Nasal cavity respiratory epithelium epithelial cell of viscerocranial mucosa (primary cell): ENCODE measurements around the gene EPHA6. TPM values are rescaled to one million over a fixed set of nuclear protein-coding genes. Genes with fewer than 3 reads are reported as not detected.

Experiments
- total RNA-seq: library from RNA; depleted of rRNA; stranded (reverse); fragments of >200 nt; gene quantifications from 2 replicates; pipeline ENCODE4 v1.2.3, GENCODE V29; 2014

The EPHA6 gene
- total RNA-seq = 0.34 and 0.36 TPM in 2 replicates

DNA sequence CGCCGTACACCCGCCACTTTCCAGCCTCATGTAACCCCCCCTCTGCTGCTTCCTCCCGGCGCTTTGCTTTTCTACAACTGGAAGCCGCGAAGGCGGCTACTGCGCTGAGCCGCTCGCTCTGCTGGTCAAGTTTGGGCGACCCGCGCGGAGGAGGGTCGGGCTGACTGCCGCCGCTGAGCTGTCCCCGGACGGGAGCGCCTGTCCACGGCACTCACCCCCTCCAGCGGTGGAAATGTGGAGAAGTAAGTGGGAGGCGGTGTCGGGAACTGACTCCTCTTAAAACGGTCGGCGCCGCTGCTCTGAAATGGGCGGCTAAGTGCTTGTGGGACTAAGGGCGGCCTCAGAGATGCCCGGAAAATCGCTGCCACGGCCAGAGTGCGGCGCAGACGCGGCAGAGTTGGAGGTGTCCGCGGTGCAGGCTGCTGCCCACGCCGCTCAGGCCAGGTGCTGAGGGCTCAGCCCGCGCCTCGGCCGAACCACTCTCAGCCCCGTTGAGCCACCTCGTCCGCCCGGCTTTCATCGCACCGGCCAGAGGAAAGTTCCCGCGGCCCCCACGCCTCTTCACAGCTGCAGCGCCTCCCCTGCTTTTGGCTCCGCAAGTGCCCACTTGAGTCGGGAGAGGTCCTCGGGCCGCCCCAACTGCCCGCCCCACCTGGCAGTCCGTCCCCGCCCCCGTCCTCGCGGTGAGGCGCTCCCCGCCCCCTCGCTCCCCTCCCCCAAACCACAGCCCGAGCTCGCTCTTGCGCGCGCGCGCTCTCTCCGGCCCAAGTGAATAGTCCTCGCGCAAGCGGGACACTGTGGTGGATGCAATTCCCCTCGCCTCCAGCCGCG is at the start of gene EPHA6:
Gene EPHA6, plus strand, starts transcription at position 775 of the 831 bp plus-strand sequence.

DNA sequence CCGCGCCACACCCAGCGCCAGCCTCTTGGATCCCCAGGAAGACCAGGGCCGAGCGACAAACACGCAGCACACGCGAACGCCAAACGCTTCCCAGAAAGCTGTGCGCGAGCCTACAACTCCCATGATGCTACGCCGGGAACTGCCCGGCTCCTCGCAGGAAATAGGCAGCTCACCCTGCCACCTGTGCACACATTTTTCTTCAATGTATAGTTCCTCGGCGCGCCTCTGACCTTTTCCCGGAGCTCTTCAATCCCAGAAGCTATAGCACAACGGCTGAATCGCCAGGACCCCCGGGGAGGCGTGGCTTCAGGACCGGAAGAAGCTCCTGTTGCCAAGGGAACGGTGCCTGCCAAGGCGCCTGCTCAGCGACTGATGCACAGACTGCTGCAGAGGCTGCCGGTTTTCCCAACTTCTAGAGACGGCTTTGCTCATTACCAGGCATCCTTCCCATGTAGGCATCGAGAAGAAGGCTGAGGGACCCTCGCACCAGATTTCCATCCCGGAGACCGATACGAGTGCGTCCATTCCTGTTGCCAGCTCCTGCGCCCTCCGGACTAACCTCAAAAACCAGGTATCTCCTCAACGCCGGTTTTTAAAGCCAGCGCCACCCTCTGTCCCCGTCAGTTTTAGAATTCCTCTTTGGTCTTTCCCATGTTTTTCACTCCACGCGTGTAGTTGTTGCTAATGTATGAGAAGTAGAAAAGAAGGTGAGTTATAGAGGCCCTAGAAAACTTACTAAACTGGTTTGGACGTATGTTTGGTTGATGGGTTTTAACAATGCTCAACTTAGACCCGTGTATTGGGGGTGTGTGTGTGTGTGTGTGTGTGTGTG is 950.2 kb downstream of the EPHA6 start, which contains the start of gene ARL6:
Gene ARL6, plus strand, starts transcription at position 352 of the 832 bp plus-strand sequence. CDS start 3,350 bp downstream, outside the sequence.

